ENCODE results near the gene SGCA.

The SGCA gene

GRCh38 chr17:50206604-50207293 is 40.9 kb downstream of the SGCA start:
- TF ChIP-seq USF1 (IDR thresholded peaks at IDR 0.05) (no peak), ZBTB7A (IDR thresholded peaks at IDR 0.05; ENCODE audit: low read depth) (0 out of 2 replicates have a peak, but pooled peaks have one; percentile 34), MAX (IDR thresholded peaks at IDR 0.05) (no peak), REST (IDR thresholded peaks at IDR 0.05; ENCODE audit: low read depth) (no peak), TAF1 (IDR thresholded peaks at IDR 0.05; ENCODE audit: low read depth) (no peak)

- TF ChIP-seq EGR1 (IDR thresholded peaks at IDR 0.05) = no peak
- TF ChIP-seq MAX (IDR thresholded peaks at IDR 0.05) = no peak
- TF ChIP-seq REST (IDR thresholded peaks at IDR 0.05; ENCODE audit: low read depth) = no peak
- TF ChIP-seq TCF12 (IDR thresholded peaks at IDR 0.05; ENCODE audit: low read depth) = no peak
- no peak for TF ChIP-seq YY1 (IDR thresholded peaks at IDR 0.05; ENCODE audit: low read depth)
- TF ChIP-seq TAF1 (IDR thresholded peaks at IDR 0.05; ENCODE audit: low read depth) = no peak
- no peak for TF ChIP-seq ZBTB7A (IDR thresholded peaks at IDR 0.05; ENCODE audit: low read depth)
- no peak for TF ChIP-seq NFIC (IDR thresholded peaks at IDR 0.05)
- no peak for TF ChIP-seq CREB1 (IDR thresholded peaks at IDR 0.05; ENCODE audit: low read depth)
- no peak for TF ChIP-seq FOXM1 (IDR thresholded peaks at IDR 0.05; ENCODE audit: borderline replicate concordance, low read depth)
- TF ChIP-seq EP300 (IDR thresholded peaks at IDR 0.05; ENCODE audit: borderline replicate concordance) = no peak
These were observed 41.5 kb downstream of the SGCA start for GRCh38 chr17:50207315-50207714.

- TF ChIP-seq FOXM1 (IDR thresholded peaks at IDR 0.05; ENCODE audit: borderline replicate concordance, low read depth) (no peak), REST (IDR thresholded peaks at IDR 0.05; ENCODE audit: low read depth) (no peak), TCF12 (IDR thresholded peaks at IDR 0.05; ENCODE audit: low read depth) (no peak), CEBPB (IDR thresholded peaks at IDR 0.05) (no peak), YY1 (IDR thresholded peaks at IDR 0.05; ENCODE audit: low read depth) (no peak), EGR1 (IDR thresholded peaks at IDR 0.05) (no peak), USF1 (IDR thresholded peaks at IDR 0.05) (no peak), RAD21 (IDR thresholded peaks at IDR 0.05; ENCODE audit: low read depth) (no peak)
These were observed 42.2 kb downstream of the SGCA start for GRCh38 chr17:50207792-50208567.

GRCh38 chr17:50208611-50209061 is 42.8 kb downstream of the SGCA start:
- no peak for TF ChIP-seq EGR1 (IDR thresholded peaks at IDR 0.05)
- TF ChIP-seq CREB1 (IDR thresholded peaks at IDR 0.05; ENCODE audit: low read depth) = no peak
- no peak for TF ChIP-seq TCF12 (IDR thresholded peaks at IDR 0.05; ENCODE audit: low read depth)
- TF ChIP-seq FOXM1 (IDR thresholded peaks at IDR 0.05; ENCODE audit: borderline replicate concordance, low read depth) = no peak
- TF ChIP-seq REST (IDR thresholded peaks at IDR 0.05; ENCODE audit: low read depth) = no peak
